Neural progenitor cell (in vitro differentiated cells): ENCODE results near the gene TXNL4B. TPM values are rescaled to one million over a fixed set of nuclear protein-coding genes. Genes with fewer than 3 reads are reported as not detected.
A peak's percentile ranks its signal among the peaks of the same experiment; 100 is the strongest.

Experiments used
- DNase-seq: peaks from one replicate; pipeline ENCODE4 v3.0.0-alpha.2; 2016; ENCODE audit warnings: low spot score
- H2AFZ ChIP-seq: fragments of 200-600 bp; sonication (generic); replicated peaks from 2 replicates; pipeline ENCODE4 v1.6.1; 2016; ENCODE audit warnings: antibody characterized with exemption
- H3F3A ChIP-seq: fragments of 200-600 bp; sonication (generic); 2 replicates; pipeline ENCODE4 v1.6.1; 2016; ENCODE audit warnings: antibody characterized with exemption, low read depth
- H3K27ac ChIP-seq: fragments of 200-600 bp; sonication (generic); 2 replicates; pipeline ENCODE4 v1.5.1; 2016; ENCODE audit warnings: mild to moderate bottlenecking
- H3K27me3 ChIP-seq: fragments of 200-600 bp; sonication (generic); 2 replicates; pipeline ENCODE4 v1.6.1; 2016; ENCODE audit warnings: mild to moderate bottlenecking, moderate library complexity
- H3K36me3 ChIP-seq: fragments of 200-600 bp; sonication (generic); 2 replicates; pipeline ENCODE4 v1.5.1; 2016
- H3K4me1 ChIP-seq: fragments of 200-600 bp; sonication (generic); 2 replicates; pipeline ENCODE4 v1.6.1; 2016; ENCODE audit warnings: mixed run types
- H3K4me2 ChIP-seq: fragments of 200-600 bp; sonication (generic); 2 replicates; pipeline ENCODE4 v1.6.1; 2016
- H3K4me3 ChIP-seq: fragments of 200-600 bp; sonication (generic); 2 replicates; pipeline ENCODE4 v1.5.1; 2016
- H3K79me2 ChIP-seq: fragments of 200-600 bp; sonication (generic); 2 replicates; pipeline ENCODE4 v1.6.1; 2016; ENCODE audit warnings: low read depth
- H3K9ac ChIP-seq: fragments of 200-600 bp; sonication (generic); 2 replicates; pipeline ENCODE4 v1.6.1; 2016
- H3K9me3 ChIP-seq: fragments of 200-600 bp; sonication (generic); 2 replicates; pipeline ENCODE4 v1.5.1; 2016; ENCODE audit warnings: low read depth
- H4K20me1 ChIP-seq: fragments of 200-600 bp; sonication (generic); 2 replicates; pipeline ENCODE4 v1.6.1; 2016; ENCODE audit warnings: low read depth
- H3K27ac Mint-ChIP-seq: 3 replicates; pipeline ENCODE4 v1.8.0; 2021; ENCODE audit warnings: mixed read lengths
- H3K27me3 Mint-ChIP-seq: 2 replicates; pipeline ENCODE4 v1.8.0; 2022; ENCODE audit warnings: low read depth, mild to moderate bottlenecking, inconsistent platforms, moderate library complexity, mixed read lengths; ENCODE audit not compliant: insufficient read depth
- H3K36me3 Mint-ChIP-seq: 3 replicates; pipeline ENCODE4 v1.8.0; 2021; ENCODE audit warnings: mixed read lengths
- H3K4me1 Mint-ChIP-seq: 3 replicates; pipeline ENCODE4 v1.8.0; 2021; ENCODE audit warnings: mixed read lengths
- H3K4me3 Mint-ChIP-seq: 3 replicates; pipeline ENCODE4 v1.8.0; 2021; ENCODE audit warnings: mild to moderate bottlenecking, moderate library complexity, mixed read lengths
- H3K9me3 Mint-ChIP-seq: 3 replicates; pipeline ENCODE4 v1.8.0; 2020; ENCODE audit warnings: mixed read lengths
- CTCF ChIP-seq: fragments of 200-600 bp; sonication (generic); IDR thresholded peaks from 2 replicates; pipeline ENCODE4 v1.5.1; 2017; ENCODE audit warnings: antibody characterized with exemption, mild to moderate bottlenecking
- EZH2 ChIP-seq: fragments of 200-600 bp; sonication (generic); IDR thresholded peaks from 2 replicates; pipeline ENCODE4 v1.6.1; 2017; ENCODE audit warnings: antibody characterized with exemption, mild to moderate bottlenecking, moderate library complexity
- EZH2phosphoT487 ChIP-seq: fragments of 200-600 bp; sonication (generic); IDR thresholded peaks from 2 replicates; pipeline ENCODE4 v1.6.1; 2017; ENCODE audit warnings: antibody characterized with exemption
- total RNA-seq: library from RNA; depleted of rRNA; stranded (reverse); fragments of >200 nt; gene quantifications from 2 replicates; pipeline ENCODE4 v1.2.3, GENCODE V29; 2015; ENCODE audit warnings: low replicate concordance

TXNL4B gene
- total RNA-seq, 1 donor from 2014 or later: 23.4 TPM

- H3K9me3 ChIP-seq: no peaks in the 10 kb centered on the region
- no peaks in the 10 kb centered on the region for H4K20me1 ChIP-seq
- no peak overlapping the region for H2AFZ ChIP-seq
- Mint-ChIP-seq H3K27ac (no peak overlapping the region), H3K9me3 (no peaks in the 10 kb centered on the region), H3K4me1 (peaks cover 11% of the 10 kb centered on the region), H3K36me3 (peaks cover 26% of the 10 kb centered on the region), H3K4me3 (no peak overlapping the region), H3K27me3 (no peaks in the 10 kb centered on the region)
- no peaks in the 10 kb centered on the region for H3F3A ChIP-seq
- no peak for TF ChIP-seq EZH2
- no peak for TF ChIP-seq EZH2phosphoT487
- no peak for TF ChIP-seq CTCF
- no peak overlapping the region for H3K4me3 ChIP-seq
- no peak overlapping the region for H3K27ac ChIP-seq
- no peak overlapping the region for H3K9ac ChIP-seq
- H3K4me1 ChIP-seq: no peaks in the 10 kb centered on the region
- no peak for DNase-seq
- H3K27me3 ChIP-seq: no peaks in the 10 kb centered on the region
- H3K4me2 ChIP-seq: no peak overlapping the region
- no peaks in the 10 kb centered on the region for H3K79me2 ChIP-seq
- no peaks in the 10 kb centered on the region for H3K36me3 ChIP-seq
These were observed 20.2 kb upstream of the TXNL4B start for GRCh38 chr16:72113616-72113945.

DNA sequence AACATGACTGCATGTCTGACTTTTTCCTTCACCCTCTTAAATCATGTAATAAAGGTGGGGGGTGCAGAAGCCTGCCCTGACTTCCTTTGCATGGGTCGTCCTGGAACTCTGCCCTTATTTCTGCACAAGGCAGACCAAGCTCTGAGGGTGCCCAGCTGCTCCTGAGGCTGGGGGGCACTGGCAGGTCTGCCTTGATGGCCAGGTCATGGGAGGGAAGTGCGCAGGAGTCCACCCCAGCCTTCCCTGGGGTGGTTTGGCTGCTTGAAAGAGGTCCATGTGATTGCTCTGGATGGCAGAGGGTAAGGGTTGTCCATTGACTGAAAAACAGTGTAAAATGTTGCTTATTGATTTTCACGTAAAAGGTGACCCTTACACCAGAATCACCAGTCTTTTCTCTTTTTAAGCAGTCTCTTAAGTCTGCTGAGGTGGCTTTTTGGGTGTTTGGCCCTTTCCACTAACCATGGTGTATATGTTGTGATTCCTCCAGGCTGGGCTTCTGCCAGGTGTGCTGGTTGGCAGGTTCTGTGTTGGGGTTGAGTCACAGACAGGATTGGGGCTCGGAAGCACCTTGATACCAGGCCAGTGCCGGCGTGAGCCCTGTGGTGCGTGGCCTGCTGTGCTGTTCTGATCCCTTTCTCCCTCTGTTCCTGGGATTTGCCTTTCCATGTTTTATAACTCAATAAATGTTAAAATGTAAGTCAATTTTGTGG lies 19.6 kb upstream of the TXNL4B start:
- Histone ChIP-seq H3K79me2 (no peaks in the 10 kb centered on the region), H3F3A (no peaks in the 10 kb centered on the region), H3K4me2 (no peak overlapping the region), H3K4me3 (no peak overlapping the region), H3K9me3 (no peaks in the 10 kb centered on the region), H3K9ac (no peak overlapping the region), H2AFZ (no peak overlapping the region), H3K27me3 (no peaks in the 10 kb centered on the region), H4K20me1 (no peaks in the 10 kb centered on the region), H3K4me1 (no peaks in the 10 kb centered on the region), H3K27ac (no peak overlapping the region), H3K36me3 (no peaks in the 10 kb centered on the region)
- no peak overlapping the region for H3K4me3 Mint-ChIP-seq
- no peaks in the 10 kb centered on the region for H3K27me3 Mint-ChIP-seq
- H3K27ac Mint-ChIP-seq: peak overlapping the region; percentile 29
- H3K9me3 Mint-ChIP-seq: no peaks in the 10 kb centered on the region
- DNase-seq: no peak
- TF ChIP-seq CTCF: no peak
- no peak for TF ChIP-seq EZH2phosphoT487
- no peak for TF ChIP-seq EZH2
- H3K36me3 Mint-ChIP-seq: peaks cover 28% of the 10 kb centered on the region
- peaks cover 11% of the 10 kb centered on the region for H3K4me1 Mint-ChIP-seq

DNA sequence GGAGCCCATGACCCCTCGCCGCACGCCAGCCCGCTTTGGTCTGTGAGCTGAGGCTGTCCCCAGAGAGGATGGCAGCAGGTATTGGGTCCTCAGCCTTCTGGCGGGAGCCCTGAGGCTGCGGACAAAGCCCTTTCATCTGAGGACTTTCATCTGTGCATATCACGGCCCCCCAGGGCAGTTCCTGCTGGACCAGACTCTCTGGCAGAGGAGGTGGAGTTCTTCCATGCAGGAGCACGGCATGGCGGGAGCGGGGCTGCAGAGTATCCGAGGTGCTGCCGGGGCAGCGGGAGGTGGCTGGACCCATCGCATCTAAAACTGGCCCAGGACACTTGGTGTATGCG lies 19.0 kb upstream of the TXNL4B start:
- peak overlapping the region; percentile 37 for H3K27ac ChIP-seq
- no peaks in the 10 kb centered on the region for H3K9me3 ChIP-seq
- TF ChIP-seq EZH2phosphoT487: no peak
- TF ChIP-seq EZH2: no peak
- TF ChIP-seq CTCF: no peak
- H4K20me1 ChIP-seq: no peaks in the 10 kb centered on the region
- Mint-ChIP-seq H3K4me1 (peaks cover 11% of the 10 kb centered on the region), H3K27ac (no peak overlapping the region), H3K9me3 (no peaks in the 10 kb centered on the region), H3K4me3 (no peak overlapping the region), H3K36me3 (peaks cover 33% of the 10 kb centered on the region), H3K27me3 (no peaks in the 10 kb centered on the region)
- H3K9ac ChIP-seq: no peak overlapping the region
- H3K27me3 ChIP-seq: no peaks in the 10 kb centered on the region
- H2AFZ ChIP-seq: no peak overlapping the region
- H3K4me2 ChIP-seq: no peak overlapping the region
- H3K4me3 ChIP-seq: no peak overlapping the region
- no peak for DNase-seq
- no peaks in the 10 kb centered on the region for H3K79me2 ChIP-seq
- no peaks in the 10 kb centered on the region for H3K36me3 ChIP-seq
- H3K4me1 ChIP-seq: no peaks in the 10 kb centered on the region
- H3F3A ChIP-seq: no peaks in the 10 kb centered on the region
